Esophagus squamous epithelium (tissue), 4 donors: Measurements from ENCODE around the gene UACA.

Experiments
- POLR2A ChIP-seq, 4 donors: fragments of 450-650 bp; IDR thresholded peaks; one replicate each; pipeline ENCODE4 v1.6.1; 2017; ENCODE audit warnings: antibody characterized with exemption in 4 of 4, mild to moderate bottlenecking in 4 of 4, moderate library complexity in 3 of 4
- TF ChIP-seq, protein P1 (sequence below), 6 experiments: fragments of 450-650 bp in 4 of 6; fragments of 200-600 bp in 2 of 6; sonication (generic) in 2 of 6; IDR thresholded peaks; one replicate each; pipeline ENCODE4 v1.5.1; 2016 to 2019; ENCODE audit warnings: antibody characterized with exemption in 6 of 6, mild to moderate bottlenecking in 4 of 6, moderate library complexity in 4 of 6

- TF ChIP-seq POLR2A (IDR thresholded peaks at IDR 0.05): peak in 1 of 4 donors; percentile 18
- TF ChIP-seq, protein P1, sequence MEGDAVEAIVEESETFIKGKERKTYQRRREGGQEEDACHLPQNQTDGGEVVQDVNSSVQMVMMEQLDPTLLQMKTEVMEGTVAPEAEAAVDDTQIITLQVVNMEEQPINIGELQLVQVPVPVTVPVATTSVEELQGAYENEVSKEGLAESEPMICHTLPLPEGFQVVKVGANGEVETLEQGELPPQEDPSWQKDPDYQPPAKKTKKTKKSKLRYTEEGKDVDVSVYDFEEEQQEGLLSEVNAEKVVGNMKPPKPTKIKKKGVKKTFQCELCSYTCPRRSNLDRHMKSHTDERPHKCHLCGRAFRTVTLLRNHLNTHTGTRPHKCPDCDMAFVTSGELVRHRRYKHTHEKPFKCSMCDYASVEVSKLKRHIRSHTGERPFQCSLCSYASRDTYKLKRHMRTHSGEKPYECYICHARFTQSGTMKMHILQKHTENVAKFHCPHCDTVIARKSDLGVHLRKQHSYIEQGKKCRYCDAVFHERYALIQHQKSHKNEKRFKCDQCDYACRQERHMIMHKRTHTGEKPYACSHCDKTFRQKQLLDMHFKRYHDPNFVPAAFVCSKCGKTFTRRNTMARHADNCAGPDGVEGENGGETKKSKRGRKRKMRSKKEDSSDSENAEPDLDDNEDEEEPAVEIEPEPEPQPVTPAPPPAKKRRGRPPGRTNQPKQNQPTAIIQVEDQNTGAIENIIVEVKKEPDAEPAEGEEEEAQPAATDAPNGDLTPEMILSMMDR (IDR thresholded peaks at IDR 0.05): no peak
Observed at GRCh38 chr15:70701891-70702568, 61.3 kb downstream of the UACA start.
